HG02840 (cell line): ENCODE measurements around the gene PLA2G12B.
"Not testable (repeated sequence)": the region's sequence is repeated elsewhere in the genome, so short reads cannot be mapped to it uniquely, and the experiment has no call there.

ENCODE experiments used
- ATAC-seq: cut with Tn5 transposase; IDR thresholded peaks from one replicate; pipeline ENCODE4 v1.9.1; 2021; ENCODE audit warnings: mild to moderate bottlenecking, moderate library complexity, moderate number of reproducible peaks; ENCODE audit not compliant: unreplicated experiment, low FRiP score

Gene PLA2G12B

GRCh38 chr10:72943498-72944234, 10.9 kb downstream of the PLA2G12B start:
- ATAC-seq: no peak

DNA sequence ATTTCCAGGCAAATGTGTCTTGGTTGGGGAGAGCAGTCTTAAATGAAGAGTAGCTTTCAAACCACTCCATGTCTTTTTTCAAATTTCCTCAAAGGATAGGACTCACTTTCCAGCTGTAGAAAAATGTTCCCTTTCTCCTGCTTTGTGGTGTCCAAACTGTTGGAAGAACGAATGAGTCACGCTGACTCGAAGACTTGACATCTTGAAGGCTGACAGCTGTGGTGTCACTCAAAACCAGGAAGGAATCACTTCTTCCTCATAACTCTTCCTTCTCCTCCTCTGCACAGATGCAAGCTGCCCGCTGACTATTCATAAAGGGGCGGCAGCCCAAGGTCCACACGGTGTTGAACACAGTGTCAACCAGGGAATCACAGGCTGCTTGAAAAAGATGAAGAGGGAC, 19.2 kb downstream of the PLA2G12B start:
- ATAC-seq: no peak

- no peak for ATAC-seq
Measured at GRCh38 chr10:72932259-72933015, 22.2 kb downstream of the PLA2G12B start.

DNA sequence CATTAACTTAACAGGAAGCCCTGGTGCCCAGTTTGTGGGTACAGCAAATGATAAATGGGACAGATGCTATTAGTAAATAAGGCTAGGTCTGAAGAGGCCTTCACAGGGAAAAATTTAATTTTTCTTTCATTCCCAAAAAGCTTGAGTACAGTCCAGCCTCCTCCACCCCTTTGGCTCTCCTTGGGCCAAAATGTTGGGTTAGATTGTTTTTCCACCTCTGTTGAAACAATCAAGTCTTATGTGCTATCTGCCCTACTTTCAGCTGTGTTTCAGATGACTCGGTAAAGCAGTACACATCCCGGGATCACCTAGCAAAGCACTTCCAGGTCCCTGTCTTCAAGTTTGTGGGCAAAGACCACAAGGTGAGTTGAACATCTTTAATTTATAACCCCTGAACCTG, 24.3 kb downstream of the PLA2G12B start:
- no peak for ATAC-seq

DNA sequence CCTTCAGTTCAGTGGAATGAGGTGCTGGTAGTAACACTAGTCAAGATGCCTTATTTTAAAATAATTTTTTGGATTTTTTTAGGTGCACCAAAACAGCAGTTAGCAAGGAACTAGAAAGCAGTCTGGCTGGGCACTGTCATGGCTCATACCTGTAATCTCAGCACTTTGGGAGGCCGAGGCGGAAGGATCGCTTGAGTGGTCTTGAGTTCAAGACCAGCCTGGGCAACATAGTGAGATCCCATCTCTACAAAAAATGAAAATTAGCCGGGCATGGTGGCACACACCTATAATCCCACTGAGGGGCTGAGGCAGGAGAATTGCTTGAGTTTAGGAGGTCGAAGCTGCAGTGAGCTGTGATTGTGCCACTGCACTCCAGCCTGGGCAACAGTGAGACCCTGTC, 25.8 kb downstream of the PLA2G12B start:
- ATAC-seq: no peak

DNA sequence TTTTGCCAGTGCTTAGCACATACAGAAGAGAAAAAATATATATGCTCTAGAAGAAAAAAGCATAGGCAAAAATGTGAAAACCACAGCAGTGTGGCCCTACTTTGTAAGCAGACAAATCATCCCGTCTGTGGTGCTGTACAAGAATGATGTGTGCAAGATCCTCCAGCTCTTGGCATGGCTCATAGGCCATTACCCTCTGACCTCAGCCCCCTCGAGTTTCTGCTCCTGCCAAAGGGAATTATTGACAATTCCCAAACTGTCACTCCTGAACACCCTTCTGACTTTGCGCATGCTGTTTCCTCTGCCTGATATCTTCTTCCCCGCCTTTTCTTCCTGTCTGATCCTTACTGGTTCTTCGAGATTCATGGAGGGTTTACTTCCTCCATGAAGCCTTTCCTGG, 27.1 kb downstream of the PLA2G12B start:
- ATAC-seq: no peak

DNA sequence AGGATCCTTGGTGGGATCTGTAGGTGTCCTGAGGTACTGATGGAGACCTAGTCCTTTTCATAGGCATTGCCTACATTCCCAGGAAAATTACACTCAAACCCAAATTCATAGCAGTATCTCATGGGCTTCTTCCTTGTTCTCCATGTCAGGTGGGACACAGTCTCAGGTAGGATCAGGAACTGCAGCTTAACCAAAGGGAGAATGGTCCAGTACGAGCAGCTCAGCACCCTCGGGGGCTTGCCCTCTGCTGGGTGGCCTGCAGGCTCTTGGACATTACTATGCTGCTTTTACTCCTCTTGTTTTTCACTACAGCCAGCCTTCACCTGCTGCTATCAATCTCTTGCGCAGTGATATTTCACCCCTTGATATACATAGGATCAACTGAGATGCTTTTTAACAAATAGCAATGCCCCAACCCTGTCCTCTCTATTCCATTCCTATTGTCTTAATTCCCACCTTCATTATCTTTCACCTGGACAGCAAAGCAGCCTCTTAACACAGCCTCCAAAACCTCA, 28.6 kb downstream of the PLA2G12B start:
- no peak for ATAC-seq

DNA sequence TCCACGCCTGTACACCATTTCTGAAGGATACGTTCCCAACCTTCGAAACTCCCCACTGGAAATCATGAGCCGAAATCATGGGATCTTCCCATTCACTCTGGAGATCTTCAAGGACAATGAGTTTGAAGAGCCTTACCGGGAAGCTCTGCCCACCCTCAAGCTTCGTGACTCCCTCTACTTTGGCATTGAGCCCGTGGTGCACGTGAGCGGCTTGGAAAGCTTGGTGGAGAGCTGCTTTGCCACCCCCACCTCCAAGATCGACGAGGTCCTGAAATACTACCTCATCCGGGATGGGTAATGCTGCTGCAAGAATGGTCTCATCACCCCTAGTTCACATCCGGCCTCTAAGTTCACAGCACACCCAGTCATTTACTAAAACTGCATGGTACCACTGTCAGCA, 30.3 kb downstream of the PLA2G12B start:
- ATAC-seq: no peak

DNA sequence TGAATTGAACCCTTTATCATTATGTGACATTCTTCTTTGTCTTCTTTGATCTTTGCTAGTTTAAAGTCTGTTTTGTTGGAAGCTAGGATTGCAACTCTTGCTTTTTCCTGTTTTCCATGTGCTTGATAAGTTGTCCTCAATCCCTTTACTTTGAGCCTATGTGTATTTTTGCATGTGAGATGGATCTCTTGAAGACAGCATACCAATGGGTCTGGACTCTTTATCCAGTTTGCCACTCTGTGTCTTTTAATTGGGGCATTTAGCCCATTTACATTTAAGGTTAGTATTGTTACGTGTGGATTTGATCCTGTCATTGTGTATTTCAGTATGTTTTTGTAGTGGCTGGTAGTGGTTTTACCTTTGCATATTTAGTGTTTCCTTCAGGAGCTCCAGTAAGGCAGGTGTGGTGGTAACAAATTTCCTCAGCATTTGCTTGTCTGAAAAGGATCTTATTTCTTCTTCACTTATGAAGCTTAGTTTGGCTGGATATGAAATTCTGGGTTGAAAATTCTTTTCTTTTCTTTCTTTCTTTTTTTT, 33.4 kb downstream of the PLA2G12B start:
- not testable (repeated sequence) for ATAC-seq

DNA sequence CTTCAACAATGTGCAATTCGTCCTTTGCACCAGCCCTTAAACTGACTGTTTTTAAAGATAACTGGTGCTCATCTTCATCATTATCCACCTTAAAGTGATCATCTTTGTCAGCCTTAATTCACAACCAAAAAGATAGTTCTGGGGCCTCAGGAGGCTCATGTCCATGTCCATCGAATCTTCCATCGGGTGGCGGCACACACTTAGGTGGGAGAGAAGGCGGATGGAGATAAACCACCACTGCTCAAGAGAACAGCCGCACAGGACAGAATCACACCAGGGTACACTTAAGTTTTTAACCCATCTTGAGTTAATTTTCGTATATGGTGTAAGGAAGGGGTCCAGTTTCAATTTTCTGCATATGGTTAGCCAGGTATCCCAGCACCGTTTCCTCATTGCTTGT, 36.3 kb downstream of the PLA2G12B start:
- no peak for ATAC-seq

- not testable (repeated sequence) for ATAC-seq
Measured at GRCh38 chr10:72917803-72918332, 36.7 kb downstream of the PLA2G12B start.

DNA sequence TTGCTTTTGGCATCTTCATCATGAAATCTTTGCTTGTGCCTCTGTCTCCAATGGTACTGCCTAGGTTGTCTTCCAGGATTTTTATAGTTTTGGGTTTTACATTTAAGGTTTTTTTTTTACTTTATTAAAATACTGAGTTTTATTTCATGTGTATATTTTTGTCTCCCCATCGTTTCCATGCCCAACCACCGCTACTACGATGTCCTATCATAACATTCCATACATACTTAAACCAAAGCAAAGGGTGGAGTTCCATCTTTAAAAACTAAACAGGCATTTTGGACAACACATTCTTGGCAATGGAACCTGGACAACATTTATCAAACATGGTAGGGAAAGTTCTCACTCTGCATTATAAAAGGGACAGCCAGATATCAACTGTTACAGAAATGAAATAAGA, 37.4 kb downstream of the PLA2G12B start:
- ATAC-seq: not testable (repeated sequence)

- no peak for ATAC-seq
Measured at GRCh38 chr10:72913287-72913686, 41.3 kb downstream of the PLA2G12B start.

DNA sequence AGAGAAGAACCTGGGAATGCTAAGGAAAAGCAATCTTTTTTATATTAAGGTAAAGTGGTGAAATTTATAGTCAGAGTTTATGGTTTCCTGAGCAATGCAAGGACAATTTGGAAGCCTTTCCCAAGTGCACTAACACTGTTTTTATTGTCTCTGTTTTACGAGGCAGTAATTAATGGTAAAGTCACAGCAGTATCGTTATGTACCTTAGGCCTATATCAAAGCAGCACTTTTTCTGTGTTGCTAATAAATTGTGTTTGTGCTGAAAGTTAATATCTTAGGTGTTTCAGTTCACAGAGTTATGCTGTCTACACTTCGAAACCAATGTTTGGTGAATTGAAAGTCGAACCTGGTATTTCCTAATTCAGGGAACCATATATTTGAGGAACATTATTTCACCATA, 41.9 kb downstream of the PLA2G12B start:
- no peak for ATAC-seq

DNA sequence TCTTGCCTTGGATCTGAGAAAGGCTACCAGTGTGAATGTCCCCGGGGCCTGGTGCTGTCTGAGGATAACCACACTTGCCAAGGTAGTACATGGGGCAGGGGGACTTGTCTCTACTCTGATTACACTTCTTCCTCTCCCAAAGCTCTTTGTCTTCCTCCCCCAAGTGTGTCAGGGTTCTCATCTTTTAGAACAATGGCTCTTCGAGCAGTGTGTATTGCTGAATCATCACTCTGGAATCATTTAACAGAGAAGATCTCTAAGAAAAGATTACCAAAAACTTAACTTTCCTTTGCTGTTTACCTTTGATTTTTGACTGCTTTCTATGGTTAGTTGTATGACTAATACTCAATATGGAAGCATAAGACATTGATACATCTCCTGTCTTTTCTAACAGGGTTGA, 42.8 kb downstream of the PLA2G12B start:
- ATAC-seq: no peak

- no peak for ATAC-seq
Measured at GRCh38 chr10:72910705-72911104, 43.9 kb downstream of the PLA2G12B start.

DNA sequence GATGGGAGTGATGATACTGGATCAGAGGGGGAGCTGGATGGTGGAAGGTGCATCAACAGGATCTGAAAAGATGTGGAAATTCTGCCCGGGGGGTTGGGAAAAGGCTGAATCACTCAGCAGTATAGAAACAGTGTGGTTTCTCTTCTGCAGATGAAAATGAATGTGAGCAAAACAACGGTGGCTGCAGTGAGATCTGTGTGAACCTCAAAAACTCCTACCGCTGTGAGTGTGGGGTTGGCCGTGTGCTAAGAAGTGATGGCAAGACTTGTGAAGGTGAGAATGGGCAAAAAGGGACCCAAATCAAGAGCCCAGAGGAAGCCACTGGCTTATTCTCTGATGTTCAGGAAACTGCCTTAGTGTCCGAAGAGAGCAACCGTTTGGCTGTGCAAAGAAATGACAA, 48.2 kb downstream of the PLA2G12B start:
- no peak for ATAC-seq

DNA sequence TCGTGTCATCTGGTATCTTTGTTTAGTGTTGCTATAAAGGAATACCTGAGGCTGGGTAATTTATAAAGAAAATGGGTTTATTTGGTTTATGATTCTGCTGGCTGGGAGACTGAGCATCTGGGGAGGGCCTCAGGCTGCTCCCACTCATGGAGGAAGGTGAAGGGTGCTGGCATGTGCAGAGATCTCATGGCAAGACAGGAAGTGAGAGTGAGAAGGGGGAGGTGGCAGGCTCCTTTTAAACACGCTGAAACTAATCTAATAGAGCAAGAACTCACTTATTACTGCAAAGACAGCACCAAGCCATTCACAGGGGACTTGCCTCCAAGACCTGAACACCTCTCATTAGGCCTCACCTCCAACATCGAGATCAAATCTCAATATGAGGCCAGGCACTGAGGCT, 49.8 kb downstream of the PLA2G12B start:
- ATAC-seq: no peak

GRCh38 chr10:72903941-72904446, 50.6 kb downstream of the PLA2G12B start:
- not testable (repeated sequence) for ATAC-seq

DNA sequence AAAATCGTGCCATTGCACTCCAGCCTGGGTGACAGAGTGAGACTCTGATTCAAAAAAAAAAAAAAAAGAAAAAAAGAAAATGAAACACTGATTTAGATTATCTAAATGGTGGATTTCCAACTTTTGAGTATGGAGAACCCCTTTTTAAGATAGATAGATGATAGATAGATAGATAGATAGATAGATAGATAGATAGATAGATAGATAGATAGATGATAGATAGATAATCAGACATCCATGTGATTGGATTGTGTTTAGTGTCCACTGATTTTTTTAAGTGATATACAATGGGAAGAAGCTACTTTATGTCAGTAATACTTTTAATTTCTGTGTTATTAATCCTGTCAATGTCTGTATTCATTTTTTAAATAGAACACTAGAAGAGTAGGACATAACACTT, 55.1 kb downstream of the PLA2G12B start:
- ATAC-seq: no peak

DNA sequence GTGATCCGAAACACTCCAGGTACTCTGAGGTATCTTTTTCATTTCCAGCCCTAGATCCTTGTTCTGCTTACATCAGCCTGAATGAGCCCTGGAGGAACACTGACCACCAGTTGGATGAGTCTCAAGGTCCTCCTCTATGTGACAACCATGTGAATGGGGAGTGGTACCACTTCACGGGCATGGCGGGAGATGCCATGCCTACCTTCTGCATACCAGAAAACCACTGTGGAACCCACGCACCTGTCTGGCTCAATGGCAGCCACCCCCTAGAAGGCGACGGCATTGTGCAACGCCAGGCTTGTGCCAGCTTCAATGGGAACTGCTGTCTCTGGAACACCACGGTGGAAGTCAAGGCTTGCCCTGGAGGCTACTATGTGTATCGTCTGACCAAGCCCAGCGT, 56.0 kb downstream of the PLA2G12B start:
- ATAC-seq: no peak
